HG03354 (cell line): ENCODE results near the gene AKT1.

Experiments
- ATAC-seq: cut with Tn5 transposase; IDR thresholded peaks from one replicate; pipeline ENCODE4 v1.9.1; 2021; ENCODE audit warnings: mild to moderate bottlenecking; ENCODE audit not compliant: unreplicated experiment, poor library complexity, severe bottlenecking

Gene AKT1

DNA sequence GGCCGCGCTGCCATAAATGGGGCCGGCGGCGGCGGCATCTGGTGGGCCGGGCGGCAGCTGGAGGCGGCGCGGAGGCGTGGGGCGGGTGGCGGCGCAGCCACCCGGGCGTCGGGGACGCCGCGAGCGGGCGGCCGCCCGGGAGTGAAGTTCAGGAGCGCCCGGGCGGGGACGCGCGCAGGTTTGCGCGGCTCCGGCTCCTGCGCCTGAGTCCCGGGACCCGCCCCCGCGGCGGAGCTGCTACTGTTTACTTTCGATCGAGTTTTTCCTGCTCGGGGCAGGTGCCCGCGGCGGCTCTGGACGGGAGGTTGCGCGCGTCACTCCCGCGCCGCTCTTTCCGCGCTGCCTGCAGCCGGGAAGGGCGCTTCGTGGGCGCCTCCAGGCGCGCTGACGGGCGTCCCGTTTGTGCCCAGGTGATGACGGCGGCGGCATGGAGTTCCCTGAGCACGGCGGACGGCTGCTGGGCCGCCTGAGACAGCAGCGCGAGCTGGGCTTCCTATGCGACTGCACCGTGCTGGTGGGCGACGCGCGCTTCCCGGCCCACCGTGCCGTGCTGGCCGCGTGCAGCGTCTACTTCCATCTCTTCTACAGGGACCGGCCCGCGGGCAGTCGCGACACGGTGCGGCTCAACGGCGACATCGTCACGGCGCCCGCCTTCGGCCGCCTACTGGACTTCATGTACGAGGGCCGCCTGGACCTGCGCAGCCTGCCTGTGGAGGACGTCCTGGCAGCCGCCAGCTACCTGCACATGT lies 5.4 kb upstream of the AKT1 start, which contains the start of gene ZBTB42:
Gene ZBTB42 (plus strand): TSS at position 331 of the 749 bp plus-strand sequence. CDS start 97 bp downstream, at position 428.
- ATAC-seq = peak; percentile 45

- peak; percentile 49 for ATAC-seq
These were observed 4.6 kb upstream of the AKT1 start for GRCh38 chr14:104800015-104800770.

- ATAC-seq = no peak
These were observed 3.9 kb upstream of the AKT1 start for GRCh38 chr14:104799244-104800014.

DNA sequence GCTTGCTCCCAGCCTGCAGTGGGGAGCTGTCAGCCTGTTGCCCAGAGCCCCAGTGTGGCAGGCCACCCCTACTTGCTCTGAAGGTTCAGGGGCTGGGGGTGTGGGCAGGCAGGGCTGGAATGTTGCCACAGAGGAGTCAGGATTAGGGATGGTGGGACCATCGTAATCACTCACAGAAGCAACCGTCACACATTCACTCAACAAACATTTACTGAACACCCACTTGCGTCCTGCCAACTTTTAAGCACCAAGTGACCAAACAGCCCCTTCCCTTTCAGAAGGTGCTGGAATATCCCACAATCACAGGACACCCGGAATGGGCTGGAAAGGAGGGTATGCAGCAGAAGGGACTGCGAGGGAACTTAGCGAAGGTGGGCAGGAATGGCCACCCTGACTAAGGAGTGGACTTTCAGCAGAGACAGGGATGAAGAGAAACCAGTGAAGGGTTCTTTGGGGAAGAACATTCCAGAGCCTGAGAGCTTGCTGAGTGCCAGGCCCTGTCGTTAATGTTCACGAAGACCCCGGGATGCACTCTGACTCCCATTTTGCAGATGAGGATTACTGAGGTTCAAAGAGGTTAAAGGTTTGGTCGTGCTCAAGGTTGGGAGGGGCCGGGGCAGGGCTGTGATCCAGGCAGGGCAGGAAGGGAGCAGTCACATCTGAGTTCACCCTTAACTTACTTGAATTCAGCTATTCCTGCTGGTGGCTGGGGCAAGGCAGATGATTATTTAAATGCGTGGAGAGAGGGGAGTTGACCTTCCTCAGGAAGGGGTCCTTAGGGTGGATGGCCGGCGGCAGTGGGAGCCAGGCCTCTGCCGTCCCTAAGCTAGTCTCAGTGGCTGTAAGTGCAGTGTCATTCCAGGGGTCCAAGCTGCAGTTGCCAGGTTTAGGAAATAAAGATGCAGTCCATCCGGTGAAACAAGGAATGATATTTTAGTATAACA lies 3.0 kb upstream of the AKT1 start:
- ATAC-seq = no peak

DNA sequence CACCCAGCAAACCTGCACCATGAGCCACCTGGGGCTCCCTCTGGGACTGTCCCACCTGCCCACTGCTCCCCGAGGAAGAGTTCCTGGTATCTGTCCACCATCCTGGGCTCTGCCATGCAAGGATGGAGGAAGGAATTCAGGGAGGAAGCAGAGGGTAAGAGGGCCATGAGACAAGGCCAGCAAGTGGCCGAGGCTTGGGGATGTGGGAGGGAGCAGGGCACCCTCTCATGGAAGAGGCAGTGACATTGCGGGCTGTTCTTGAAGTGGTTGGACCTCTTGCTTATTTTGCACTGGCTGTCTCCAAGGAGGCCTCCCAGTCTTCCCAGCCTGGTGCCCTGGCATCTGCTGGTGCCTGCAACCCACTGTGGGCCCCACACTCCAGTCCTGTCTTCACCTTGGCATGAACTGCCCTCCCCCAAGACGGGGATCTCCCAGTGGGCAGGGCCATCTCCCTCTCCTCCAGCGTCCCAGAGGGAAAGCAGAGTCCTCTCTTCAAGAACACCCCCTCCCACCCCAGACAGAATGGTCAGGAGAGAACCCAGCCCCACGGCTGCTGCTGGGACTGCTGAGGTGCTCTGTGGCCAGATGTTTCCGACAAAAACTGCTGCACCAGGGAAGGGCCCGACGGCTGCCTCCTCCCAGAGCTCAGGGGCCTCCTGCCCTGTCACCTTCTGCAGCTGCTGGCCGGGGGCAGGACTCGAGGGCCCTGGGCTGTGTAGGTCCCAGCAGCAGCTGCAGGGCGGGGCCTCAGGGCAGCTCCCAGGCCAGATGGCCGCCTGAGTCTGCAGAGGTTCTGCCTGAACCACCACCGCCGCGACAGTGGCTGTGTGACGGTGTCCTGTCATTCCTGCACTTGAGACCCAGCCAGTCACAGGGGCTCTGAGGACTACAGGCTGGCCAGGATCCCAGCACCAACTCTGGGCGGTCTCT lies 1.8 kb upstream of the AKT1 start:
- no peak for ATAC-seq

DNA sequence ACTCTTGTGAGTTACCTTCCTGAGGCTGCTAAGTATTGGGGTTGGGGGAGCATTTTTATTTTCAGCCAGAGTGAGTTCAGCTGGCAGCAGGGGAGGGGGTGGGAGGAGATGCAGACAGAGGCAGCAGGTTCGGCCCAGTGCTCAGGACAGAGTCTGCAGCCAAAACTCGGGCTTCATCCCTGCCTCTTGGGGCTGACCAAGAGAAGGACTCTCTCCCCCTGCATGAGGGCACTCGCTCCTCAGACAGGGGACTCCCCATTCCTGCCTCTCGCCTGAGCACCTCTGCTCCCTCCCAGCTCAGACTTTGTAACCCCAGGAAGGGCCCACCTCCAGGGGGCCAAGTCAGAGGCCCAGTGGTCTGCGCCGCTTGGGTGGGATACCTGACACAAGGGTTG lies 1.1 kb upstream of the AKT1 start:
- ATAC-seq = no peak

- no peak for ATAC-seq
These were observed 486 bp upstream of the AKT1 start for GRCh38 chr14:104795781-104796686.

- peak; percentile 5 for ATAC-seq
These were observed 936 bp downstream of the AKT1 start for GRCh38 chr14:104794631-104794992.

GRCh38 chr14:104794099-104794498 lies 1.4 kb downstream of the AKT1 start:
- no peak for ATAC-seq

GRCh38 chr14:104793703-104793959 lies 1.9 kb downstream of the AKT1 start:
- ATAC-seq = no peak

GRCh38 chr14:104792945-104793702 lies 2.4 kb downstream of the AKT1 start:
- ATAC-seq = no peak

DNA sequence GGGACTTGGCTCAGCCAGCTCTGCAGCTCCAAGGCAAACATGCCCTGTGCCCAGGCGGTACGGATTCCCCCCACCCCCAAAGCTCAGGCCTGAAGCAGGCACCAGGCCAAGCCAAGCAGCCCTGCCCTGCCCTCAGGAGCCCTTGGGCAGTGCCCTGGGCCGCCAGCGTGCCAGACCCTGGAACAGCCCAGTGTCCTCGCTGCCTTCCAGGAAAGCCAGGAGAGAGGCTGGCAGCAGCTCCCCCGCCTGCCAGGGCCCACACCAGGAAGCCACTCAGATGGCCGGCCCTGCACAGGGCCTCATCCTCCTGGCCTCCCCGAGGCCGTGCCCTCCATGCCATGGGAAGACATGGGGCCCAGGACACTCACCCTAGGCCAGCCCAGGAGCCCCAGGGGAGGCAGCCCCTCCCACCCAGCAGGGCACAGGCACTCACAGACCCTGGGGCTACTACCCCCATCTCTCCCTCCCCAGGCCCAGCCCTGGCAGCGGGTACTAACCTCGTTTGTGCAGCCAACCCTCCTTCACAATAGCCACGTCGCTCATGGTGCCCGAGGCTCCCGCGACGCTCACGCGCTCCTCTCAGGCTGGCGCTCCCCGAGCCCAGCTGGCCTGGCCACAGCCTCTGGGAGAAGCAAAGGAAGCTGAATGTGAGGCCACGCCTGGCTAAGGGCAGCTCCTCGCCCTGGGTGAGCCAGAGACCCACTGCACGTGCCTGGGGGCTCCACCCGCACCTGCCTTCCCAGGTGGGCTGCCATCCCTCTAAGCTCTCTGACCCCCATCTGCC lies 3.3 kb downstream of the AKT1 start:
- ATAC-seq = no peak

GRCh38 chr14:104791425-104791824 lies 4.1 kb downstream of the AKT1 start:
- no peak for ATAC-seq

DNA sequence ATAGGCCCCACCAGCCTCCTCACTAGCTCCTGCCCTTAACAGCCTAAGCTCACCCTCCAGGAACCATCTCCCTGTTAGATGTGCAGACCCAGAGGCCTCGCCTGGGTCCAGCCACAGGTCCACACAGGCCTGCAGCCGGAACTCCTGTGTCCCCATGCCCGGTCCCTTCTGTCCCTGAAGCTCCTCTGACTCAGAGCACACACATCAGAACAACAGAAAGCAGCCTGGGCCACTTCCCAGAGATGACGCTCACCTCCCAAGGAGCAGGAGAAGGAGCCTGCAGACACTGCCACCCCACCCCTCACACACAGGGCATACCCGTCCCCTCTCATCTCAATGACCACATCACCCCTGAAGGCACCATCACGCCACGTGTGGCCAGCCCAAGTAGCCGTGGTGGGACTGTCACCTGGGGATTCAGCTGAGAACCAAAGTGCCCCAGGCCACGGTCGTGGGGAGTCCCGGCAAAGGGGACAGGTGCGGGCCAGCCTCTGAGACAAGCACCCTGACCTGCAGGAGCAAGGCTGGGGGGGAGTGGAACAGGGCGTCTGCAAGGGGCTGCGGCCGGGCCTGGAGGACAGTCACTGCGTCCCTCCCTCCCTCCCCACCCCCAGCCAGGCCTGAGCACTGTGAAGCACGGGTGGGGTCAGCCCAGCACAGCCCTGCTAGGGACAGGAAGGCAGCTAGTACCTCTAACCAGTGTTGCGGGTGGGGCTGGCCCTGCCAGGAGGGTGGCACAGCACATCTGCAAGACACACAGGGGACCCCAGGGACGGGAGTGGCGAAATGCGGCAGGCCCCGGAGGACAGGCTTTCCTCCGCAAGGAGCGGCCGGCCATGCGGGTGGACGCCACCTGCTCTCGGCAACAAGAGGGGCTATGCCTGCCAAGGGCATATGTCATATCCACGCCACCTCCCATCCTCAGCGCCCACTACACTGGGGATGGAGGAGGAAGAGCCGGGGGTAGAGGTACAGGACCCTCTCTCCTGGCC lies 5.5 kb downstream of the AKT1 start:
- ATAC-seq = no peak
